HepG2 (cell line): ENCODE measurements around the gene CD93. TPM values are rescaled to one million over a fixed set of nuclear protein-coding genes. Genes with fewer than 3 reads are reported as not detected.

ENCODE experiments used
- ATAC-seq: fragments of 200-7000 bp; cut with Tn5 transposase; 3 replicates; pipeline ENCODE4 v1.9.1; 2020; ENCODE audit warnings: mild to moderate bottlenecking, moderate library complexity
- BruUV-seq: library from RNA; stranded (reverse); fragments of 400-500 nt; replicated peaks from 2 replicates; lab custom pipeline; 2021; lab: Mats Ljungman, UMichigan
- CTCF ChIA-PET: fragments of 300-600 bp; formaldehyde crosslinking; extraction: SDS; loops from one replicate; lab custom pipeline; 2021; ENCODE audit warnings: low total read pairs, inconsistent platforms, low intra/inter-chr PET ratio; lab: Yijun Ruan, JAX
- POLR2A ChIA-PET: fragments of 350-600 bp; sonication (Branson Sonifier 250); formaldehyde crosslinking; loops from one replicate; lab custom pipeline; 2020; ENCODE audit warnings: antibody characterized with exemption, inconsistent platforms; lab: Yijun Ruan, JAX
- DNase-seq: peaks from one replicate; pipeline ENCODE4 v3.0.0-alpha.2; 2015; ENCODE audit warnings: low spot score
- FAIRE-seq: peaks from 3 replicates; lab custom pipeline; 2011; peaks lifted over from hg19 to GRCh38; lab: Jason Lieb, UNC
- H2AFZ ChIP-seq: one replicate; pipeline ENCODE4 v1.6.1; 2011; ENCODE audit warnings: low read length, inconsistent platforms
- H3K27ac ChIP-seq: fragments of 300-600 bp; 3 replicates; pipeline ENCODE4 v1.8.0; 2011; ENCODE audit warnings: mixed run types, mild to moderate bottlenecking, mixed read lengths, low read length, inconsistent platforms; ENCODE audit not compliant: insufficient read depth; ENCODE audit errors: extremely low read length
- H3K27me3 ChIP-seq, 2 experiments: fragments of 200-600 bp in 1 of 2; 2 replicates in 1 of 2; 3 replicates in 1 of 2; pipeline versions ENCODE4 v1.6.0 to v1.8.0; 2011; ENCODE audit warnings: low read length in 2 of 2, mild to moderate bottlenecking in 2 of 2, moderate library complexity in 2 of 2, inconsistent platforms in 1 of 2; ENCODE audit not compliant: insufficient read depth in 2 of 2, control insufficient read depth in 1 of 2
- H3K36me3 ChIP-seq, 2 experiments: fragments of 200-600 bp in 1 of 2; replicated peaks in 1 of 2; 2 replicates in 1 of 2; 3 replicates in 1 of 2; pipeline versions ENCODE4 v1.5.1 to v1.8.0; 2011; ENCODE audit warnings: low read length in 2 of 2, inconsistent platforms in 1 of 2; ENCODE audit not compliant: insufficient read depth in 2 of 2, control insufficient read depth in 1 of 2
- H3K4me1 ChIP-seq: 2 replicates; pipeline ENCODE4 v1.5.1; 2012; ENCODE audit warnings: low read length, inconsistent platforms; ENCODE audit not compliant: insufficient read depth
- H3K4me2 ChIP-seq: 2 replicates; pipeline ENCODE4 v1.6.0; 2011; ENCODE audit warnings: low read depth, low read length, inconsistent platforms
- H3K4me3 ChIP-seq, 3 experiments: fragments of 200-600 bp in 1 of 3; sonication (generic), shearing (Covaris generic) in 1 of 3; replicated peaks in 1 of 3; 2 replicates each; pipeline ENCODE4 v1.5.1; 2011 to 2016; ENCODE audit warnings: low read length in 3 of 3, inconsistent platforms in 2 of 3, low read depth in 2 of 3, mild to moderate bottlenecking in 2 of 3, control low read depth in 1 of 3, mixed read lengths in 1 of 3; ENCODE audit not compliant: insufficient read depth in 1 of 3
- H3K79me2 ChIP-seq: one replicate; pipeline ENCODE4 v1.6.1; 2011; ENCODE audit warnings: low read length, inconsistent platforms; ENCODE audit not compliant: insufficient read depth
- H3K9ac ChIP-seq: 2 replicates; pipeline ENCODE4 v1.6.0; 2011; ENCODE audit warnings: mild to moderate bottlenecking, low read depth, low read length, inconsistent platforms; ENCODE audit not compliant: insufficient read depth
- H3K9me3 ChIP-seq: 2 replicates; pipeline ENCODE4 v1.5.1; 2012; ENCODE audit warnings: mild to moderate bottlenecking, low read length
- H4K20me1 ChIP-seq: 2 replicates; pipeline ENCODE4 v1.6.0; 2011; ENCODE audit warnings: inconsistent platforms, mild to moderate bottlenecking, low read length, moderate library complexity; ENCODE audit not compliant: insufficient read depth
- ARNT2 ChIP-seq: sonication (generic); formaldehyde crosslinking; IDR thresholded peaks from 2 replicates; pipeline ENCODE4 v1.8.0; 2022; ENCODE audit warnings: mild to moderate bottlenecking, low read depth, missing genetic modification reagents, moderate library complexity
- ARNTL ChIP-seq: sonication (generic); formaldehyde crosslinking; IDR thresholded peaks from 2 replicates; pipeline ENCODE4 v1.4.0; 2020; ENCODE audit warnings: mild to moderate bottlenecking, missing genetic modification reagents
- ETV6 ChIP-seq: sonication (generic); formaldehyde crosslinking; conservative IDR thresholded peaks from 2 replicates; pipeline ENCODE4 v1.4.0; 2020; ENCODE audit warnings: missing genetic modification reagents
- HOXA7 ChIP-seq: sonication (generic); formaldehyde crosslinking; IDR thresholded peaks from 2 replicates; pipeline ENCODE4 v1.8.1; 2022; ENCODE audit warnings: mild to moderate bottlenecking, missing genetic modification reagents, moderate library complexity
- MTA1 ChIP-seq: sonication (generic); formaldehyde crosslinking; IDR thresholded peaks from 2 replicates; pipeline ENCODE4 v1.4.0; 2020; ENCODE audit warnings: missing genetic modification reagents, mild to moderate bottlenecking, borderline replicate concordance
- PTBP1 ChIP-seq: fragments of 200-400 bp; formaldehyde crosslinking; IDR thresholded peaks from 2 replicates; pipeline ENCODE4 v1.6.1; 2018; ENCODE audit warnings: low read length, low read depth; ENCODE audit not compliant: poor library complexity, severe bottlenecking
- TARDBP ChIP-seq: sonication (generic); formaldehyde crosslinking; IDR thresholded peaks from 2 replicates; pipeline ENCODE4 v1.8.0; 2022; ENCODE audit warnings: mild to moderate bottlenecking, missing genetic modification reagents
- ZBTB3 ChIP-seq: sonication (generic); formaldehyde crosslinking; IDR thresholded peaks from 2 replicates; pipeline ENCODE4 v1.4.0; 2020; ENCODE audit warnings: low read depth, mild to moderate bottlenecking, moderate library complexity, missing genetic modification reagents, borderline replicate concordance
- ZKSCAN5 ChIP-seq: sonication (generic); formaldehyde crosslinking; IDR thresholded peaks from 2 replicates; pipeline ENCODE4 v1.5.1; 2020; ENCODE audit warnings: mild to moderate bottlenecking, missing genetic modification reagents
- ZNF350 ChIP-seq: sonication (generic); formaldehyde crosslinking; IDR thresholded peaks from 2 replicates; pipeline ENCODE4 v1.4.0; 2020; ENCODE audit warnings: mild to moderate bottlenecking, low read depth, missing genetic modification reagents, borderline replicate concordance
- ZNF460 ChIP-seq: sonication (generic); formaldehyde crosslinking; IDR thresholded peaks from 2 replicates; pipeline ENCODE4 v1.5.1; 2020; ENCODE audit warnings: missing genetic modification reagents, mild to moderate bottlenecking, borderline replicate concordance
- ZNF781 ChIP-seq: sonication (generic); formaldehyde crosslinking; IDR thresholded peaks from 2 replicates; pipeline ENCODE4 v1.5.1; 2020; ENCODE audit warnings: borderline replicate concordance, mild to moderate bottlenecking, missing genetic modification reagents; ENCODE audit errors: not compliant biosample characterization
- WGBS: methylation state at CpG from one replicate; pipeline ENCODE4 v1.1.6; 2017; ENCODE audit warnings: low lambda C conversion rate; 5-methylcytosine and 5-hydroxymethylcytosine counted together
- in situ Hi-C: cut with HindIII; loops from 2 replicates; pipeline ENCODE4 v1.10.0; 2017; ENCODE audit warnings: low pct_unique_long_range_greater_than_20kb; ENCODE audit not compliant: extremely low pct_ligation_motif_present
- intact Hi-C: fragments of 100-400 bp; cut with micrococcal nuclease; formaldehyde crosslinking; loops from one replicate; pipeline ENCODE4 v1.10.0; 2022; ENCODE audit not compliant: unreplicated experiment
- polyA plus RNA-seq, 8 experiments: library from polyadenylated mRNA; depleted of rRNA in 3 of 8; stranded (reverse) in 7 of 8; unstranded in 1 of 8; fragments of >200 nt; fragmentation: Illumina TruSeq in 4 of 8; extraction: Trizol in 4 of 8; gene quantifications; 2 replicates each; pipeline versions ENCODE4 v1.2.1 to v1.2.3, GENCODE V29; 2011 to 2016; ENCODE audit warnings: low read depth in 4 of 8, missing spikeins in 1 of 8, mixed read lengths in 1 of 8; ENCODE audit not compliant: insufficient read depth in 1 of 8
- total RNA-seq, 5 experiments: library from RNA; depleted of rRNA; stranded (reverse); fragments of >200 nt; fragmentation: Illumina TruSeq; extraction: Trizol; gene quantifications; 2 replicates each; pipeline ENCODE4 v1.2.3, GENCODE V29; 2016; ENCODE audit warnings: low read depth in 1 of 5
- TF ChIP-seq, protein P1 (sequence below): sonication (generic); formaldehyde crosslinking; IDR thresholded peaks from 2 replicates; pipeline ENCODE4 v1.8.0; 2023; ENCODE audit warnings: mild to moderate bottlenecking, missing genetic modification reagents
- TF ChIP-seq, protein P2 (sequence below): sonication (generic); formaldehyde crosslinking; IDR thresholded peaks from 2 replicates; pipeline ENCODE4 v1.4.0; 2020; ENCODE audit warnings: mild to moderate bottlenecking, missing genetic modification reagents

Gene CD93
- total and polyA plus RNA-seq, 2 of the 13 experiments (the other 11 are each of a cell fraction or from before 2014, with no cell fraction given), result not detected

DNA sequence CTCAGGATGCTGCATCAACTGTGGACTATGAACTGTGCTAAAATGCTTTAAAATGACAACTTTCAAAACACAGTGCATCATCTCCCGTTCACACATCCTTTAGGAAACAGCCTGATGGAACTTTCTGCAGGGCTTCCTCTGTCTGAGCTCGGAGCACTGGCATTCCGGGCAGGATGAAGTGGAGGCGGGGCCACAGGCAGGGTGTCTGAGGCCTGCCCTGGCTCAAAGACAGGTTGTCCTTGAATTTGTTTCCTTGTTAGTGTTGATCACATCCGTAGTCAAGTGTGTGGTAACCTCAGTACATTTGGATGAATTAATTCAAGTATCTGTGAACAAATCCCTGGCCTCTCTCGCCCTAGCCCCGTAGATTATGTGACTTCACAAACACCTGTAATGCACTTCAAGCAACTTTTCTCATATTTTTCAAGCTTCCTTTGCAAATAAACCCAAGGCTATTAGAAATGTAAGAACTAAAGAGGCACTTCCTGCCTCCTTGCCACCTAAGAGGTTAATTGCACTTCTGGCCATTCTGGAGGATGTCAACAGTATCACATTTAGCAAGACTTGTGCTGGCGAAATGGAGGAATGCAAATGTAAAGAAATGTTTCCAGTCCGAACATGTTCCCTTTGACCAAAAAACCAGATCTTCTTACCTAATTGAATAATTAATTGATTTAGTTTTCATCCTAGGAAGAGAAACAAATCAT lies 3.1 kb downstream of the CD93 start:
- intact Hi-C loops, result no loop called here
- TF ChIP-seq ZKSCAN5 (no peak), HOXA7 (CRISPR knock-in tag) (no peak), ARNTL (CRISPR knock-in tag) (no peak), ZNF460 (CRISPR knock-in tag) (no peak), ZBTB3 (CRISPR knock-in tag) (no peak), ZNF350 (CRISPR knock-in tag) (no peak), ETV6 (no peak), MTA1 (no peak), ARNT2 (no peak), ZNF781 (CRISPR knock-in tag) (no peak), TARDBP (CRISPR knock-in tag) (no peak), PTBP1 (no peak)
- TF ChIP-seq, protein P1, sequence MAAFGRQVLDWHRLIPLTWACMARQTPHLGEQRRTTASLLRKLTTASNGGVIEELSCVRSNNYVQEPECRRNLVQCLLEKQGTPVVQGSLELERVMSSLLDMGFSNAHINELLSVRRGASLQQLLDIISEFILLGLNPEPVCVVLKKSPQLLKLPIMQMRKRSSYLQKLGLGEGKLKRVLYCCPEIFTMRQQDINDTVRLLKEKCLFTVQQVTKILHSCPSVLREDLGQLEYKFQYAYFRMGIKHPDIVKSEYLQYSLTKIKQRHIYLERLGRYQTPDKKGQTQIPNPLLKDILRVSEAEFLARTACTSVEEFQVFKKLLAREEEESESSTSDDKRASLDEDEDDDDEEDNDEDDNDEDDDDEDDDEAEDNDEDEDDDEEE (CRISPR knock-in tag), result no peak
- TF ChIP-seq, protein P2, sequence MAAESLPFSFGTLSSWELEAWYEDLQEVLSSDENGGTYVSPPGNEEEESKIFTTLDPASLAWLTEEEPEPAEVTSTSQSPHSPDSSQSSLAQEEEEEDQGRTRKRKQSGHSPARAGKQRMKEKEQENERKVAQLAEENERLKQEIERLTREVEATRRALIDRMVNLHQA (CRISPR knock-in tag), result no peak
- Histone ChIP-seq H3K79me2 (no peaks in the 10 kb centered on the region), H3K9ac (no peak overlapping the region), H3K4me2 (no peak overlapping the region), H3K27me3 (peaks cover 0 to 15% of the 10 kb centered on the region in 2 experiments; a peak in 4 of 5 replicates), H3K4me1 (no peaks in the 10 kb centered on the region), H4K20me1 (no peaks in the 10 kb centered on the region), H3K9me3 (no peaks in the 10 kb centered on the region), H3K4me3 (no peak overlapping the region), H3K27ac (no peak overlapping the region), H2AFZ (no peak overlapping the region), H3K36me3 (no peaks in the 10 kb centered on the region)
- FAIRE-seq (peak; percentile 32), ATAC-seq (no peak), DNase-seq (no peak)
- ChIA-PET CTCF (no interaction called here), POLR2A (no interaction called here)
- WGBS, result 19% methylated on average over 9 of the region's 9 CpGs
- in situ Hi-C loops, result no loop called here
- BruUV-seq, result no TSS peak
